NOMO-1 (cell line): ENCODE results near the gene COLEC12.
A peak's percentile ranks its signal among the peaks of the same experiment; 100 is the strongest.

Experiments used
- DNase-seq, 2 experiments: peaks; one replicate each; lab custom pipeline; 2025; ENCODE audit not compliant: unreplicated experiment in 2 of 2; lab: John Stamatoyannopoulos, UW

The COLEC12 gene

DNA sequence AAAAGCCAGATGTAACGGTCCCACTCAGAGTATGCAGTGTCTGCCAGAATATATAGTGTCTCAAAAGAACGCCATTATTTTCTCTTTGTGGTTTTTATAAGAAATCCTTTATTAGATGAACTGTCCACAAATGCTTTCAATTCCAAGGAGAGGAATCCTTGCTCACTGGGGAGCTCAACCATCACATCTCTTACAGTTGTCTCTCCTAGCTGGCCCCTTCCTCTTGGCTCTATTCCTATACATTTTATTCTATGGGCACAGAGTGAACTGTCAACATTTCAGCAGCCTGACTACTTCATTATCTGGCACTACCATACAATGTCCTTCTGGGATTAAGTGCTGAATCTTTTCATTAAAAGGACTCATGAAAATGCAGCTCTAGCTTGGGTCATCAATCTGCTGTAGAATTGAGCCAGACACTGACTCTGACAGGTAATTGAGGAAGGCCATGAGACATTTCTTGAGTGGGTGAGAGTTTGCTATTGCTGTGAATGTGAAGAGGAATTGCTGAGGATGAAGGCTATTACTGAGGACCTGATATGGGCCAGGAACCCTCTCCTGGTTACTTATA lies 136.2 kb downstream of the COLEC12 start:
- no peak for DNase-seq

DNA sequence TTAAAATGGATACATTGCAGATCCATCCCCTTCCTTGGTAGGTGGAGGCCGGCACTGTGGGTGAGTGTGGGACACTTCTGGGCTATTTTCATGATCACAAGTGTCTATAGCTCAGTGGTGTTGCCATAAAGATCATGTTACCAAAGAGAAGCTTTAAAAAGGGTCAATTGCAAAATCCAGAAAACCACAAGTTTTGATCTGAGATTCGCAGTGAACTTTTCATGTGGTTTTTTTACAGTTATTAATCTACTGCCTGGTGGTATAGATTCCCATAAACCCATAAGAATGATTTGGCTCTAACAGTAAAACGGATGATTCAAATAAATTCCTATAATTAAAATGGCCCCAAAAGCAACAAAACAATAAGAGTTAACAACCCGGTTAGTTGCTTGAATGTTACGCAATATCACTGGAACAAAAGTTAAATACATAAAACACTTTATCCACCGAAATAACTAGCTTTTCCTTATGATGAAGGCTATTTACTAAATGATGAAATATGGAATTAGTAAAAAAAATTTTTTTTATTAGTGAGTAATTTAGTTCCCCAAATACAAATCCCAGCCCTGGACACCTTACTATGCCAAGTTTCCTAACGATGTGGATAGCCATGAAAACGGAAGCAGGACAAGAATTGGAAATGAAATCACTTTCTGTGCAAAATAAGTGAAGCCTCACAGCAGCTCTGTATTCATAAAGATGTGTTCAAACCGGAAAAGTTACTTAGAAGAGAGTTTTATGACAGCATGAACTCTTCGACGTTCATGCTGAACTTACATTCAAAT lies 137.0 kb downstream of the COLEC12 start:
- DNase-seq: peak; percentile 58 to 81

DNA sequence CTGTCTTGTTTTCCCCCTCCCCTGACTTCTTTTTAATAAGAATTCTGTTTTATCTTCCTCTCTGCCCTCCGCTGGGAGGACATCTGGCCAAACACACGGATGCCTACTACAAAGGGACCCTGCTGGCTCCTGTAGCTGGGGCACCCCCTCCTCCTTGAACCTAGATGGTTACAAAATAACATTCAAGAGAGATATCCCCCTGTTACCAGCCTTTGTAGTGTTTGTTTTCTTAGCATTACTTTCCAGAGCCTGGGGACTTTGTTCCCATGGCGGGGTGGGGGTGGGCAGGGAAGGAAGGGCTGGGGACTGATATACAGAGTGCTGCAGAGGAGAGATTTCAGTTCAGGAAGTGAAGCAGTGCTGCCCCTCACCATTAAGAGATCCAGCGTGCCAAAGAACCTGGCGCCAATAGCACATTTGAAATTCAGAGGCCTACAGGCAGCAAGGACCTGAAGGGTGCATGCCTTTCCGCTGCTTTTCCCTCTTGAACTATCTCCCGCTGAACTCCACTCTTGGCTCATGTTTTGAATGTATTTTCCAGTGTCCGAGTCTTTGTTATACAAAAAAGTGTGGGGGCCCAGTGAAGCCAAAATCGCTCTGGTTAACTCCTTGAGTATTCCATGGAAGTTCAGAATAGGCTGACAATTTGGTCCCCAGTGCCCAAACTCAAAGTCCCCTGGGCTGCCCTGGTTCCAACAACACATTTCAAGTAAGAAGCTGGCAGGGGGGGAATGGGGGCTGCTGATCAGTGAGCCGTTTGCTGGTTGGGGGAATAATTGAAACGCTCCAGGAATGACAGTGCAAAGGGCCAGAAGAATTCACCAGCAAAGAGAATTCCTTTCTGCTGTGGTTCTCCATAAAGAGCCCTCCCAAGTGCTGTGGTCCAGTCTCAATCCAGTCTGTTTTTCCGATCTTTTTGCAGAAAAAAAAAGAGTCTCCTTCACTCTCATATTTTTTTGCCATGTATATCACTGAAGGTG lies 137.9 kb downstream of the COLEC12 start:
- DNase-seq: no peak

DNA sequence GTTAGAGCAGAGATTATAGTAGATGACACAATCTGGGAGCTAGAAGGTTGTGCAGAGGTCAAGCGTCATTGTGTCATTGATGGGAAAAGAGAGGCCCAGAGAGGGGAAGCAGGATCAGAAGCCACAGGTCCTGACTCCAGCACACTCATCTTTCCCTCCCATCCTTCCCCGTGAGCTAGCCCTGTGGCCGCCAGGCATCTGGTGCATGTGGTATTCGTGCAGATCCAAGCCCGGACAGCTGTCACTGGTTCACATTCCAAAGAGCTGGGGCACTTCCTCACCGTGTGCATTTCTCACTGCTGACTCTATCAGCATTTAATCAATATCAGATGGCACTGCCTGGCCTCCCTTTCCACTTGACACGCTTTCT lies 138.6 kb downstream of the COLEC12 start:
- DNase-seq: no peak

DNA sequence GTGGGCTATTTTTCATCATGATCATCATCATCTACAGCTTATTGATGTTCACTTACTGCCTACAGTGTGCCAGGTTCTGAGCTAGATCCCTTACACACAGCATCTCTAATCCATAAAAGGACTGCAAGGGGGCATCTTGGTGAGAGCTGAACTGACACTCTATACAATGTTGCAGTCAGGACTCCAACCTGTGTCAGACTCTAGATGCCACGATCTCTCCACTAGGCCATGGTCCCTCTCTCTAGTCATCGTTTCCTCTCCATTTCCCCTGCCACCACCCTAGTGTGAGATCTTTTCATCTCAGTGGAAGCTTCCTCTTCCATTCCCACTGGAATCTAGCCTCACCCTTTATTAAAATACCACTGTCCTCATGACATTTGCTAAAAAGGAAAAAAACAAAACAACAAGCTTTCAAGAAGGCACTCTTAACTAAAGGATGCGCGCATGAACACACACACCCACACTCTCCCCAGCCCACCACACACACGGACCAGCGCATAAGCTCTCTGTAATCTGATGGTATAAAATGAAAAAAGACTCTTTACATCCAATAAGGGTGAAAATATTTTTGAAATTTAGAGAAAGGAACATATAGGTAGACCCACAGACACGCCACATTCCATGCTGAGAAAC lies 139.3 kb downstream of the COLEC12 start:
- no peak for DNase-seq

DNA sequence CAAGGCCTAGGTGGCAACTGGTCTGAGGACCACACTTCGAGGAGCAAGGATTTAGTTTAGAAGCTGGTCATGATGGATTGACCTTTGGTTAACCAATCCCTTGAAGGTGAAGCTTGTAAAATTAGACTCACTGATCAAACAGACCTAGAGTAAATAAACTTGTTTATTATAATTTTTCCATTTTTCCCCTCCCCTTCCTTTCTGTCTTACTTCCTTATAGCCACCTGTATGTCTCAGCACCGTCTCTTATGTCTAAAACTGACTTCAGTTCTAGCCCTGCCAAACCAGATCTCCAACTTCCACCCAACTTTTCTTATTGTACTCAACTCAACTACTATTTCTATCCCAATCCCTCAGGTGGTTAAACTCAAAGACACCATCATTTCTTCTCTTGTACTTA lies 139.8 kb downstream of the COLEC12 start:
- no peak for DNase-seq

DNA sequence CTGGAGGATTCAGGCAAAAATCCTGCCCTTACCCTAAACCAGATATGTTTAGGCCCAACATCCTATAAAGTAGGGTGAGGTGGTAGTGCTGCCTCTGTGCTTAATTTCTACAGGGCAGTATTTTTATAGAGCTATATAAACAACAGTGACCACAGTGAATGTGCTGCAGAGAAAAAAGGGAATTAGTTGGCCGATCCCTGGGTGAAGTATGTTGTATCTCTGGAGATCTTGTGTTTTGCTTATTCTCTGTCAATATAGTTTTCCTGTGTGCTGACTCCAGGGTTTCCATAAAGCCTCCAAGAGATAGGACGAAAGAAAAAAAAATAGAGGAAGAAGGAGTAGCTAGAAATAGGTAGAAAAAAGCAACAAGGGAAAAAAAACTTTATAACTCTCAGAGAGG lies 143.7 kb downstream of the COLEC12 start:
- DNase-seq: no peak

DNA sequence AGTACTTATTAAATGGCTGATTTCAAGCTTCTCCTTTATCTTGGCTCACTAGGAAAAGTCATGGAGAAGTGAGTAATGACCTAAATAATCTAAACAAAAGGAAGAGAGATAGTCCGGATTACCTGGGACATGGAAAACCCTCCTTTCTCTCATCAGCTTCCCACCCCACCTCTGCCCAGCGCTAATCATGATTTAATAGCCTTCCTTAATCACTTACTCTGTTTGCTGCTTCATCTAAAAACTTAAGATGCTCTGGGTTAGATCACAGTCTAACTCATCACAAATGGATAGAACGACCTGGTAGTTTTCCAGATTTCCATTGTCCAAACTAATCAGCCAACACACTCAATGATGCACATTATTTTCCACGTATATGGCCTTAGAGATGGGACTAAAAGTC lies 144.8 kb downstream of the COLEC12 start:
- no peak for DNase-seq

DNA sequence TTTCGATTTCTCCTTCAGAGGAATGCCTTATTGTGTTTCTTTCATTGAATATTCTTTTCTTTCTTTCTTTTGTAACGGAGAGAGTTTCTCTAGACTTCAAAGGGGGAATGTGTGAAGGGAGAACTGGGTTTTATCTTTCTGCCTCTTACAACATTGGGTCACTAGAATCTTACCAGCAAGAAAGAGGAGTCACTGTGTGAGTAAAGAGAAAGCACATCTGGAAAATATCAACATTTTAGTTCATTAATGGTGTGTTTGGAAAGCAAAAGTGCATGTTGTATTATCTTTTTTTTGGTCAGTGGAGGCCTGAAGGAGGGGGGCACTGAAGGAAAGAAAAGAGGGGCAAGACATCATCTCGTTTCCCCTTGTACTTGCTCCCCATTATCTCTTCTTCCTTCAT lies 146.0 kb downstream of the COLEC12 start:
- no peak for DNase-seq

DNA sequence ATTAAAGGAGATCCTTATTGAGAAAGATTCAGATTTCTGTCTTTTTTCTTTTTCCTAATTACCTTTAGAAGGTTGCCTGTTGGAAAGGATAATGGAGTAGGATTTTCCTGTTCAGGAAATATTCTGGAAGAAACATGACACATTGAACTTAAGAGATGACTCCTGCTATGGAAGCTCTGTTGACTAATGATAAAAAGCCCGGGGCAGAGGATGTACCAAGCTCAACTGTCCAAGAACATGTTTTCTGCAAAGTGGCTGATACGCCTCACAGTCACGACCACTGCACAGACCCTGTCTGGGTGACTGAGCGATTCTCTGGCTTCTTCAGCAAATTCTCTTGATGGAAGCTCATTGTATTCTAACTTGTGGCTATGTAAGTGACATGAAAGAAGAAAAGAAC lies 146.5 kb downstream of the COLEC12 start:
- DNase-seq: no peak

DNA sequence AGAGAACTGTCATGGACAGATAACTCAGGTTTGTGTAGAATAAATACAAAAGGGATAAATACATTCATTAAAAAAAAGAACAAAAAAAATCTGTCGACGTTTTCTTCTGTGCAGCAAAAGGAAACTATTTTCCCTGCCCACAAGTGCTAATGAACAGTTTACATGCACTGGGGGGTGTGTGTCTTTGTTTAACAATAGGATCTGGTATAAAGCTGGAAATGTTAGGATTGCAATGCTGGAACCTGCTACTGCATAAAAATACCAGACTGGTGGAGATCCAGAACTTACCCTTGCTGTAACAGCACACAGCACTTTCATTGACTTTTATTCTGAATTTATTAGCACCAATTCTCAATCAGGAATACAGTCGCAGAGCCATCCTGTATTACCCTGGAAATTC lies 148.1 kb downstream of the COLEC12 start:
- no peak for DNase-seq

DNA sequence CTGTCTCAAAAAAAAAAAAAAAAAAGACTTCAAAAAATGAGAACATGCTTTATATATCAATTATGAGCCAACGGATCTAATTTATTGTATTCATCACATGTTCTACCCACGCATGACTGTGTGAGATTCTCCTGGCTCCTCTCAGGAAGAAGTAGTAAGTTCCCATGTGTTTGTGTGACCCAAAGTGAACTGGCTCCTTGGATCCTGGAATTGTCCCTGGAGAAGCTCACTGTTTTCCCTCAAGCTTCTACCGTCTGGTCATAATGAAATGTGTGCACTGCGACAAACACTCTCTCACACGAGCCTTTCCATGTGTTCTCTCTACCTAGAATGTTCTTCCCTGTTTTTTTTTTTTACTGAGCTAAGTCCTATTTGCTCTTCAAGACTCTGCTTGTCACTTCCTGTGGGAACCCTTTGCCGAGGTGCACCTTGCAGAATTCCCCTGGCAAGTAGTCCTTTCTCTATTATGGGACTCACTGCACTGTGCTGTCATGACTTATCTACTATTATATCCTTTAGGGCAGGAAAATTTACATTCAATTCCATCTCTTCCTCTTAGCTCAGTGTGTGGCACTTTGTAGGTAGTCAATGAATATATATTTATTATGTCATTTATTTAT lies 149.4 kb downstream of the COLEC12 start:
- DNase-seq: no peak

DNA sequence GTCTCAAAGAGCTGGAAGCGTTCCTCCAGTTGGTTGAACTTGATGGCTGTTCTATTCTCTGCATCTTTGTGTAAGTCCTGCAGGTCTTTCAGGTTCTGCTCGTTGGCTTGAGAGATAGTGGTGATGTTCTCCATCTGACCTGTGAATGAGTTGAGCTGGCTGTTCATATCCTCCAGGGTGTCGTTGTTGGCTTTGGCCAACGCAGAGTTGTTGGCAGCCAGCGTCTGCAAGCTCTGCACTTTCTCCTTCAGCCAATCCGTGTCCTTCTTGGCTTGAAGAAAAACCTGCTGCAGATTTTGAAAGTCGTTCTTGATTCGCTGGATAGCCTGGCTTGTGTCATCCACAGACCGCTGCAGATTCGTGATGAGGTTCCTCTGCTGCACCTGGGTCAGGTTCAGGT lies 153.9 kb downstream of the COLEC12 start:
- no peak for DNase-seq

DNA sequence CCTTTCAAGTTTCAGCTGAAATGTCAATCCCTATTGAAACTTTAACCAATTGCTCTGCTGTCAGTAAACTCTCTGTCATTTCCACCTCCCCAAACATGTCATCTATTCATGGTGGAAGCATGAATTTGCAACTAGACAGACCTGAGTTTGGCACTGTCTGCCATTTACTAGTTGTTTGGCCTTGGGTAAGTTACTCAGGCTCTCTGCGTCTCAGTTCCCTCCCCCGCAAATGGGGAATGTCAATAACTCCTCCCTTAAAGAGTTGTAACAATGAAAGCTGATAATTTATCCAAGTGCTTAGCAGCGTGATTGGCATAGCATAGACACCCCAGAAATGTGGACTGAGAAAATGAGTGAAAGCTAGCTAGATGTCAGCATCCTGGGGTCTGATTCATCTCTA lies 159.4 kb downstream of the COLEC12 start:
- DNase-seq: no peak

DNA sequence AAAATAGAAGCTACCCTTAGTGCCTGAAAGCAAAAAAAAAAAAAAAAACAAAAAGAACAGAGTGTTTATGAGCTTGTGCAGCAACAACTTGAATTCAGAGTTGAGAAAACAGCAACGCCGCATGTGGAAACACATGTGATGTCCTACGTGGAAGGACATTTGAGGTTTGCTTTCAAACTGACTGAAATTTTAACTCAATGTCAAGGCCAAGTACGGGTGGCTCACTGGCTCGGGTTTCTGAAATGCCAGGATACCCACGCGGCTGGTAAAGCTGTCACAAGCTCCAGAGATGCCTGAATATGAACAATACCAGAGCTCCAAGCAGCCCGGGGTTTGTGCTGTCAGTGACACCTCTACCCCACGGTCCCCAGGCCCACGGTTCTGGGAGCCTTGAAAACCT lies 160.5 kb downstream of the COLEC12 start:
- no peak for DNase-seq

DNA sequence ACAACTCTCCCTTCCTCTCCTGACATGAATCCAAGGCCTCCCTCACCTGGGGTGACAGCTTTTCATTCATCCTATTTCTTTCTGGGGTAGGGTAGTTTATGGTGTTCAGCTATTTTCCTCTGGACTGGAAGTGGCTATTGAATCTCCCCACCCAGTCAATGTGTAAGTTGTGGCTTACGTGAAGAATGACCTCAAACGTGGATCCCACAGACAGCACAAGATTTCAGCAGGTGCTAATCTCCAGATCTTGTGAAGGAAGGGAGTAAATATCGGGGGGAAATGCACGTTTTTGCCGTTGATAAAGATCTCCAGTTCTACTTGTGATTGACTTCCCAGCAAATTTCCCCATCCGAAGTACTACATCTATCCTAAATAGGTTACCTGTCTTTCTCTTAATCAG lies 161.3 kb downstream of the COLEC12 start:
- no peak for DNase-seq

DNA sequence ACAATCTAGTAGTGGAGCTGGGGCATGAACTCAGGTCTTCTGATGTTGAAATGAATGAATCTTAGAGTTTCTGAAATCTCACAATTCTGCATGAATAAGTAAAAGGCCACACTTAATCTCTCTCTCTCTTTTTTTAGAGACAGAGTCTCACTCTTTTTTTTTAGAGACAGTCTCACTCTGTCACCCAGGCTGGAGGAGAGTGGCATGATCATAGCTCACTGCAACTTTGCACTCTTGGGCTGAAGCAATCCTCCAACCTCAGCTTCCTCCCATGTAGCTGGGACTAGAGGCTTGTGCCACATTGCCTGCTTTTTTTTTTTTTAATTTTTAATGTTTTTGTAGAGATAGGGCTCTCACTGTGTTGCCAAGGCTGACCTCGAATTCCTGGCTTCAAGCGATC lies 163.8 kb downstream of the COLEC12 start:
- DNase-seq: peak; percentile 17 to 45

DNA sequence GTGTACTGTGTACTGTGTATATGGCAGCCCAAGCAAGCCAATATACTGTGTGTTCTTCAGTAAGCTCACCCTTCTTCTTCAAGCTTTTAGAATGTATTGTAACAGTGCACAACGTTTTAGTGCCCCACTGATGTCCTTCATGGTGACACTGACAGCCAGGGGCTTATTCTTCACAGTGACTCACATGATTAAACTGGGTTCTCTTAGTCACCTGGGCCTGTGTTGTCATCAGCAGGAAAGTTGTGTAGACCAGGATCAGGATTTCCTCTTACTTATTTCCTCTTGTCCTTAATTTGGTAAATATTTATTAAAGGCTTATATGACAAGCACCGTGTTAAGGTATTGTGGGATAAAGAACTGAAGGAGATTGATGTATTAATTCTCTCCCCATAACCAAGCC lies 164.8 kb downstream of the COLEC12 start:
- peak in 1 of 2 experiments; percentile 5 for DNase-seq

DNA sequence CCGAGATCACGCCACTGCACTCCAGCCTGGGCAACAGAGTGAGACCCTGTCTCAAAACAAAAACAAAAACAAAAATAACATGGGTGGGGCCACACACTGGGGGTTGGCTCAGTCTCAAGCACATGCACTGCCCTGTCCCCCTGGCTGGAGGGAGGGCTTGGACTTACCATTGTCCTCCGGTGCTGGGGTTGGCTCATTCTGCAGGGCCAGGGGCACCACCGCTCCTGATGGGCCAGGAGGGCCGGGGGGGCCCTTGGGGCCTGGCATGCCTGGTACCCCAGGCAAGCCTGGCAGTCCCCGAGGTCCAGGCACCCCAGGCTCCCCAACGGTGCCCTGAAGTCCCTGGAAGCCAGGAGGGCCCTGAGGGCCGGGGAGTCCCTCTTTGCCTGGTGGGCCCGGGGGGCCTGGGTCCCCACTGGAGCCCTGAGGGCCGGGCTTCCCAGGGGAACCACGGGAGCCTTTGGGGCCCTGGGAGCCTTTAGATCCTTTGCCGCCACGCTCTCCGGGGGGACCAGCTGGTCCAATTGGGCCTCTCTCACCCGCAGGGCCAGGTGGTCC lies 165.8 kb downstream of the COLEC12 start:
- no peak for DNase-seq

DNA sequence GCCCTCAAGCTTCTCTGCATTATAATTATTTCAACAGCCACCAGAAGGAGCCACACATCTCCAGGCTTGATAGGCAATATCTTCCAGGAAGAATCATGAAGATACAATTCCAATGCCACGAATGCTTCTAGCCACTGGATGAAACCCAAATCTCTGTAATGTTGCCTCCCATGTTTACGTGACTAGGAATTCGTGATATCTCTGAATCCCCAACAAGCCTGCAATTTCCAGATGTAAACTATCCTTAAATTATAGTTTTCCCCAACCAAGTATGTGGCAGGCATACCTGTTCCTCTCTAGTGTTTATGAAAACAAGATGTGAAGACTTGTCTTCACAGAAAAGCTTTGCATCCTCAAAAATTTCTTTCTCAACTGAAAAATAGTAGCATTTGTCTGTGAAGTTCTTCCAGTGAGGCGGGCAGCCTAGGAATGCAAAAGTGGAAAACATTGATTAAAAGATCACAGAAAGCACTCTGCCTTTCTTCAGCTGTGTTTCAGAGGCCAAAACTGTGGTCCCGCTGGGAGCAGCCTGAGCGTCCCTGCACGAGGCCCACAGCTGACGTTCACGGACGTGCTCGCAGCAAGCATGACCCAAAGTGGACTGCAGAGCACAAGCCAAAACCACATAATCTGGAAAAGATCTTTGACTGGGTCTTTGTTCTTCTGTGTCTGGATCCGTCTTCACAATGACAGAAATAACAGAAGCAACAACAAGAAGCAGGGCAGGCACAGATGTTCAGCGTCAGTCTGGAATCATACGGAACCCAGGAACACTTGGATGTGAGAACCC lies 167.6 kb downstream of the COLEC12 start:
- no peak for DNase-seq
